Activated CD8-positive, alpha-beta memory T cell treated with anti-CD3 and anti-CD28 coated beads, Interleukin-2, amount 50 U/mL, for 1 hour (primary cell): ENCODE measurements around the gene NUMBL.
"Not testable (repeated sequence)": the region's sequence is repeated elsewhere in the genome, so short reads cannot be mapped to it uniquely, and the experiment has no call there.

Source experiments
- DNase-seq: peaks from one replicate; pipeline ENCODE4 v3.0.0-alpha.2; 2020; ENCODE audit errors: extremely low read depth

Gene NUMBL

DNA sequence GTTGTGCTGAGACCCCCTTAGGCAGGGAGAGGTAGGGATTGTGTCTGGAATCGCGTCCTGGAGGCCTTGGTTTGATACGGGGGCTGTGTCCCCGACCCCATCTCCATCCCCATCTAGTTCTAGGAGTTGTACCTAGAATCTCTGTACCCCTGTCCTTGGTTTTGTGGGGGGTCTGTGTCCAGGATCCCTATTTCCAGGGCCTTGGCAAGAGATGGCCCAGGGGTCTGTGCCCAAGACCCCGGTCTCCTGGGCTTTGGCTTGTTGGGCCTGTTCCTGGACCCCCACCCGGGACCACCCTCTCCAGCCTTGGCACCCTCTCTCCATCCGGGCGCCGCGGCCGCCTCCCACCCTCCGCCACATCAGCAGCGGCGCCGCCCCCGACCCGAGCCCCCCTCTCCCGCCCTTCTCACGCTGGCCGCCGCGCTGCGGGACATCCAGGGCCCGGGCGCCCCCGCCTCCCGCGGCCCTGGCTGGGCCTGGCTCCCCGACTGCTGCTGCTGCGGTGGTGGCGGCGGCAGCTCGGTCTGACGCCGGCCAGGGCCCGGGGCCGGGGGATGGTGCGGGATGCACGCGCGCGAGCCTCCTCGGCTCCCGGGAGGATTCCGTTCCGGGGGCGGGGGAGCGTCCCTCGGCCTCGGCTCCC lies at the start of gene NUMBL:
TSS of gene NUMBL (minus strand) at position 602 of the 643 bp plus-strand sequence. CDS start at position 434, 168 bp downstream.
- no peak for DNase-seq

DNA sequence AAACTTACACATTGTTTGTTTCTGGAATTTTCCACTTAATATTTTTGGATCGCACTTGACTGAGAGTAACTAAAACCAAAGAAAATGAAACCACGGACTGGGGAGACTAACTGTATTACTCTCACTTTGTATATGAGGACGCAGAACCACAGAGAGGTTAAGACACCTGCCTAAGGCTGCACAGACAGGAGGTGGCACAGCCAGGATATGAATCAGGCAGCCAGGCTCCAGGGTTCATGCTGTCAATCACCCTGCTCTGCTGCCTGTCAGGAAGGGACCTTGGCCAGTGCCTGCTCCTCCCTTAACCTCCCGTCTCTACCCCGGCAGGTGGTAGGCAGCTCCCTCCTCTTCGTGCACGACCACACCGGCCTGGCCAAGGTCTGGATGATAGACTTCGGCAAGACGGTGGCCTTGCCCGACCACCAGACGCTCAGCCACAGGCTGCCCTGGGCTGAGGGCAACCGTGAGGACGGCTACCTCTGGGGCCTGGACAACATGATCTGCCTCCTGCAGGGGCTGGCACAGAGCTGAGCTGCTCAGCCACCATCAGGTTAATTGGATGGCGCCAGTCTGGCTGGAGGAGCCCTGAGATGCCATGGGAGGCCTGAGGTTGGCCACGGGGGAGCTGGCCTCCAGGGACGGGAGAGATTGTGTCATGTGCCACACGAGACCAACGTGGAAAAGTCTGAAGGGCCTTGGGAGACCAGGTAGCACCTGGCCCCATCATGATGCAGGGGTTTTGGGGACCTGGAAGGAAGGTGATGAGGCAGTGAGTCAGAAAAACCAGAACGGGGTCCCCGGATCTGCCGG lies 48.8 kb upstream of the NUMBL start:
- DNase-seq = no peak

GRCh38 chr19:40737102-40737644 lies 46.7 kb upstream of the NUMBL start:
- DNase-seq = no peak

GRCh38 chr19:40736661-40737060 lies 46.2 kb upstream of the NUMBL start:
- no peak for DNase-seq

DNA sequence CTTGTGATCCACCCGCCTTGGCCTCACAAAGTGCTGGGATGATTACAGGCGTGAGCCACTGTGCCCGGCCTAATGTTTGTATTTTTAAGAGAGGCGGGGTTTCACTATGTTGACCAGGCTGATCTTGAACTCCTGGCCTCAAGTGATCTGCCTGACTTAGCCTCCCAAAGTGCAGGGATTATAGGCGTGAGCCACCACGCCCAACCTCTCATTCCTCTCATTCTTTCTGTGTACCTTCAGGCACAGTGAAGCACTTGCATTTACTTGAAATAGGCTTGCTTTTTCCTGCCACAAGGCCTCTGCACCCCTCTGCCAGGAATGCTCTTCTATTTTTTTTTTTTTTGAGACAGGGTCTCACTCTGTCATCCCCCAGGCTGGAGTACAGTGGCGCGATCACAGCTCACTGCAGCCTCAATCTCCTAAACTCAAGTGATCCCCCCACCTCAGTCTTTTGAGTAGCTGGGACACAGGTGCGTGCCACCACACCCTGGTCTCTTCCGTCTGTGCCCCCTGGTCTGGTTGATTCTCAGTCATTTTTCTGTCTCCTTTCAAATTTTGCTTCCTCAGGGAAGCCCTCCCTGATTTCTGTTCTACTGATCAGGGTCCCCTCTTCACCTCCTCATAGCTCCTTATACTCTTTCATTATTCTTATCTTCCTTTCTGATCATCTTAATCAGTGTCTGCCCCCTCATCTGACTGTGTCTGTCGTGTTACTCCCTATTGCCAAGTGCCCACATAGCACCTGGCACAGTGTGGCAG lies 44.7 kb upstream of the NUMBL start:
- no peak for DNase-seq

- no peak for DNase-seq
Observed at GRCh38 chr19:40733149-40733548, 42.7 kb upstream of the NUMBL start.

- DNase-seq = not testable (repeated sequence)
Observed at GRCh38 chr19:40732304-40732703, 41.9 kb upstream of the NUMBL start.

GRCh38 chr19:40730065-40730464 lies 39.6 kb upstream of the NUMBL start:
- not testable (repeated sequence) for DNase-seq

DNA sequence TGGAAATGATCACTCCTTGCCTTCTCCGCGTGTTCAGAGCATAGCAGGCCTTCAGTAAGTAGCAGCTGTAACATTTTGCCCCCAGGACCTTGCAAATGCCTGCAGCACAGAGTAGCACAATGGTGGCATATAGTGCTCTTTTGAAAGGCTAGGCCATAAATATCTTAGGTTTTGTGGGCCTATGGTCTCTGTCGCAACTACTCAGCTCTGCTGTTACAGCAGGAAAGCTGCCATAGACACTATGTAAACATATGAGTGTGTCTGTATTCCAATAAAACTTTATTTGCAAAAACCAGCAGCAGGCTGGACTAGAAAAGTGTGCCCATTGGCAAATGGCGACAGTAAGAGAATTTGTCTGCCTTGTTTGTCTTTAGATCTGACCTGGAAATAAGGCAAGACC lies 35.8 kb upstream of the NUMBL start:
- DNase-seq = no peak

- no peak for DNase-seq
Observed at GRCh38 chr19:40724855-40725254, 34.4 kb upstream of the NUMBL start.

- no peak for DNase-seq
Observed at GRCh38 chr19:40724315-40724714, 33.9 kb upstream of the NUMBL start.

DNA sequence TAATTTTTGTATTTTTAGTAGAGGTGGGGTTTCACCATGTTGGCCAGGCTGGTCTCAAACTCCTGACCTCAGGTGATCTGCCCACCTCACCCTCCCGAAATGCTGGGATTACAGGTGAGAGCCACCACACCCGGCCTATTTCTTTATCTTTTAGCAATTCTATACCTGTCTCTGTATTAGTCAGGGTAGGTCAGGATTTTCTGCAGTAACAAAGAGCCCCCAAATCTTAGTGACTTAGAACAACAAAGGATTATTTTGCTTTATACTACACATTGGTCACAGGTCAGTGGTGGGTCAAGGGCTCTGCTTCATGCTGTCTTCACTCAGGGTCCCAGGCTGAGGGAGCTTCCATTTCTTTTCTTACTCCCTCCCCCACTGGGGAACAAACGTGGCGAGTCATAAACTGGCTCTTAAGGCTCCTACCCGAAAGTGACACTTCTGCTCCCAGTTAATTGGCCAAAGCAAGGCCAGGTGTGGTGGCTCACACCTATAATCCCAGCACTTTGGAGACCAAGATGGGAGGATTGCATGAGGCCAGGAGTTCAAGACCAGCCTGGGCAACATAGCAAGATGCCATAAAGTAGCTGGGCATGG lies 33.3 kb upstream of the NUMBL start:
- no peak for DNase-seq

- DNase-seq = no peak
Observed at GRCh38 chr19:40721936-40722661, 31.6 kb upstream of the NUMBL start.

DNA sequence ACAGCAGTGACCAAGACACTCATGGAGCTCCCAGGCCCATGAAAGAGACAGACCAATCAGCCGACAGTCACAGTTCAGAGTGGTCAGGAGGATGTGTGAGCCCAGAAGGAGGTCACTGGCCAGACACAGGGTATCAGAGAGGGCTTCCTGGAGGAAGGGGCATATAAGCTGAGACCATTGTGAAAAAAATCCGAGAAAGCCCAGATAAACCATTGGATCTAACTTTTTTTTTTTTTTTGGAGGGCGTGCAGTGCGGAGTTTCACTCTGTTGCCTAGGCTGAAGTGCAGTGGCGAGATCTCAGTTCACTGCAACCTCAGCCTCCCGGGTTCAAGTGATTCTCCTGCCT lies 30.7 kb upstream of the NUMBL start:
- DNase-seq = no peak

GRCh38 chr19:40719414-40719894 lies 29.0 kb upstream of the NUMBL start:
- no peak for DNase-seq

GRCh38 chr19:40718774-40719391 lies 28.4 kb upstream of the NUMBL start:
- DNase-seq = no peak

DNA sequence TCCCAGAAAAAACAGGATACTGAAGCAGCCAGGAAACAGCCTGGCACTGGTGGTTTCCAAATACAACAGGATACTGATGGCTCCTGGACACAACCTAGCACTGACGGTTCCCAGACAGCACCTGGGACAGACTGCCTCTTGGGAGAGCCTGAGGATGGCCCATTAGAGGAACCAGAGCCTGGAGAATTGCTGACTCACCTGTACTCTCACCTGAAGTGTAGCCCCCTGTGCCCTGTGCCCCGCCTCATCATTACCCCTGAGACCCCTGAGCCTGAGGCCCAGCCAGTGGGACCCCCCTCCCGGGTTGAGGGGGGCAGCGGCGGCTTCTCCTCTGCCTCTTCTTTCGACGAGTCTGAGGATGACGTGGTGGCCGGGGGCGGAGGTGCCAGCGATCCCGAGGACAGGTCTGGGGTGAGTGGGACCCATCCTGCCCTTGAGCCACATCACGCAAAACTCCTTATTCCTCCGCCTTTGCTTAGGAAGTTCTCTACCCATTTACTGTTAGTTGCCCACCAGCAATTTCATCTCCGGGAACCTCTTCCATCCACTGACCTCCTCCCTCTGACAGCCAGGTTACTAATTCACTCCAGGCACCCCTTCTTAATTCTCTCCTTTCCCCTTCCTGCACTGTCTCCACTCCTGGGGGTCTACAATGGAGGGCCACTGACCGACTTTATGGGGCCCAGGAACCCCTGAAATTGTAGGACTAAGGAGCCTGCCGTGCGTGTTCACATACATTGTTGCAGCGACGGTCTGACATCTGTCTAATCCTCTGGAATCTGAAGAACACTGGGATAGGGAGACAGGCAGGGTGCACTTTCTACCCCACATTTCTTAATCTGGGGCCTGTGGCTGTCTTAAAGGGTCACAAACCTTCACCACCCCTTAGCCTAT lies 27.7 kb upstream of the NUMBL start:
- no peak for DNase-seq

DNA sequence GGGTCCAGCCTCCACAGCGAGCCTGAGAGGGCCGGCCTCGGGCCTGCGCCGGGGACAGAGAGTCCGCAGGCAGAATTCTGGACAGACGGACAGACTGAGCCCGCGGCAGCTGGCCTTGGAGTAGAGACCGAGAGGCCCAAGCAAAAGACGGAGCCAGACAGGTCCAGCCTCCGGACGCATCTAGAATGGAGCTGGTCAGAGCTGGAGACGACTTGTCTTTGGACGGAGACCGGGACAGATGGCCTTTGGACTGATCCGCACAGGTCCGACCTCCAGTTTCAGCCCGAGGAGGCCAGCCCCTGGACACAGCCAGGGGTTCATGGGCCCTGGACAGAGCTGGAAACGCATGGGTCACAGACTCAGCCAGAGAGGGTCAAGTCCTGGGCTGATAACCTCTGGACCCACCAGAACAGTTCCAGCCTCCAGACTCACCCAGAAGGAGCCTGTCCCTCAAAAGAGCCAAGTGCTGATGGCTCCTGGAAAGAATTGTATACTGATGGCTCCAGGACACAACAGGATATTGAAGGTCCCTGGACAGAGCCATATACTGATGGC lies 27.0 kb upstream of the NUMBL start:
- DNase-seq = no peak
